NCI-H1436 (cell line): ENCODE results near the gene RPS21.
A peak's percentile ranks its signal among the peaks of the same experiment; 100 is the strongest.

Experiments used
- DNase-seq: peaks from one replicate; lab custom pipeline; 2025; lab: John Stamatoyannopoulos, UW

The RPS21 gene

DNA sequence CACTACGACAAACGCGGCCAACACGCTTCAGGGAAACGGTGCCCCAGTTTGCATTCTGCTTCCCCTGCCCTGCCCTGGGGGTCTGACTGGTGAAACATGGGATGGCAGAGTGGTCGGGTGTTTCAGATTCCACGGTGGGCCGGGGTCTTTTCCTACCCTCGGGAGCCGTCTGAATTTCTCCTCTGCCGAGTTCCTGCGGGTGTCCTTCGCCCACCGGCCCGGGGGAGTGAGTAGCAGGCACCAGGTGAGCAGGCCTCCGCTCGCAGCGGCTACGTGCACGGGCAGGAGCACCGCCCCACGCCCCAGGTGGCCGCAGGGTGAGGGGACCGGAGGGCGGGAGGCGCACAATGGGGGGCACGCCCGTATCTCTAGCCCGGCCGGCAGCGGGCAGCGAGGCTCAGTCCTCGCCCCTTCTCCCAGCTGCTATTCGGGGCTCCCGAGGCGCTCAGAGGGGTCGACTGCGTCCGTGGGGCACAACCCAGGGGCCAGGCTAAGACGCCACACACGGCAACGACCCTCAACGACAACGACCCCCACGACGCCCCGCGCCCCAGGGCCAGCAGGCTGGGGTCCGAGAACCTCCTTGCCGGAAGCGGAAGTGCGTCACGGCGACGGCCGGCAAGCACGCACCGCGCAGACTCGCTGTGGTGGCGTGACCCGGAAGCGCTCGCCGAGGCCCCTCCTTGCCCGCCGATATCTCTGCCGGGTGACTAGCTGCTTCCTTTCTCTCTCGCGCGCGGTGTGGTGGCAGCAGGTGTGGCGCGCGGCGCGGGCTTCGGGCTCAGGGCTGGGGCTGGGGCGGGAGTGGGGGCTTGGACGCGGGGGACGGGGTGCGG is at the start of gene RPS21:
RPS21 (plus strand) TSS at position 721 of the 836 bp plus-strand sequence. CDS start 236 bp downstream, outside the sequence.
- DNase-seq = peak; percentile 87

DNA sequence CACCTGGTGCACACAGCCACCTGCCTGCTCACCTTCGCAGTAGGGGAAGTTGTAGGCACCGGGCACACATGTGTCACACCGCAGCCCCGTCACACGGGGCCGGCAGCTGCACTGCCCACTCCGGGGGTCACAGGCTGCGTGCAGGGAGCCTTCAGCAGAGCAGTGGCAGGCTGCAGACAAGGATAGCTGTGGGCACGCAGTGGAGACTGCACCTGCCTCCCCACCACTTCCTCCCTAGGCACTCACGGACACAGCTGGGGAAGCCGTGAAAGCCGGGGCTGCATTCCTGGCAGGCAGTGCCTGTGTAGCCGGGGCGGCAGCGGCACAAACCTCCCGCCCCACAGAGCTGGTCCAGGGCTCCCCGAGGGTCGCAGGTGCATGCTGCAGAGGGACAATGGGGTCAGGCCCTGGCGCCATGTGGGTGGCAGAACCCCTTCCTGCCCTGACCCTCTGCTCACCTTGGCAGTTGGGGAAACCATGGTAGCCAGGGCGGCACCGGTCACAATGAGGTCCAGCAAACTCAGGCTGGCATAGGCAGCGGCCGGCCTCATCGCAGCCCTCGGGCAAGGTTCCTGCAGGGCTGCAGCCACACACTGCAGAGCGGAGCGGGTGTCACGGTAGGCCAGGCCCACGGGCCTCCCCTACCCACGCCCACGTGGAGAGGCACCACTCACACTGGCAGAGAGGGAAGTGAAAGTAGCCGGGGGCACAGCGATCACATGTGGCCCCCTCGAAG is 49.2 kb upstream of the RPS21 start:
- no peak for DNase-seq

DNA sequence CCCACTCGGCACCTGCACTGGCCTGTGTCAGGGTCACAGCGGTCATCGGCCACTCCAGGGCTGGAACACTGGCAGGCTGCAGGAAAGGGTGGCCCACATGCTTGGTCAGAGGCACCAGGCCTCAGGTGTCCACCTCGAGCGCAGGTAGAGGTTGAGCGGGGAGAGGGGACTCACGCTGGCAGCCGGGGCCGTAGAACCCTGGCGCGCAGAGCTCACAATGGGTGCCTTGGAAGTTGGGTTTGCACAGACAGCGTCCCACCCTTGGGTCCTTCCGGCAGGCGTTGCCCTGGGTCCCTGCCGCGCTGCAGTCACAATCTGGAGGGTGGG is 48.6 kb upstream of the RPS21 start:
- no peak for DNase-seq

DNA sequence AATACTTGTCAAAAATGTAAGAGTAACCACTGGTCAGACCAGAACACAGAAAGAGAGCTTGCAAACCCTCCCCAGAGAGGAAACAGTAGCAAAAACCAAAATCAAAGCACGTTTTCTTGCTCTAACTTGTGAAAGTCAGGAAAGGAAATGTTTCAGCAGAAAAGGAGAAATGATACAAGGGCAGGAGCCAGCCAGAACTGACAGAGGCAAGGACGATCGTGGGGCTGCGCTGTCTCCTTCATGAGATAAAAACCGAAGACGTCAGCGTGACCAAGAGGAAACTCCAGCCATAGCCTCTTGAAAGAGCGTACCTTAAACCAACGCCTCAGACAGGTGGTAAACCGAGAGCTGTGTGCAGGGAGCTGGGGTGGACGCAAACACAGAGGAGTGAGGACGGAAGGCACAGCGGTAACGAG is 47.2 kb upstream of the RPS21 start:
- no peak for DNase-seq

DNA sequence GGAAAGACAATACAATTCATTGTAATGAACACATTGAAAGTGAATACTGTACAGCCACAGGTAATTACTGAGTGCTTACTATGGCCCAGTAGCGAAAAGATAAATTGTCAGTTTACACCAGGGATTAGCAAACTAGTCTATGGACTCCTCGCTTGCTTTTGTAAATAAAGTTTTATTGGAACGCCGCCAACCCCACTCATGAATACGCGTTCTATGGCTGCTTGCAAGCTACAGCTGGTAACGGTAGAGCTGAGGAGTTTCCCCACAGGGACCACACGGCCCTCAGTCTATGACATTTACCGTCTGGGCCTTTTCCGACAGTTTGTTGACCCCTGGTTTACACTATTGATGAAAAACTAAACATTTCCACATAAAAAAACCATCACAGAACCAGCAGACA is 44.0 kb upstream of the RPS21 start:
- DNase-seq = peak; percentile 38

DNA sequence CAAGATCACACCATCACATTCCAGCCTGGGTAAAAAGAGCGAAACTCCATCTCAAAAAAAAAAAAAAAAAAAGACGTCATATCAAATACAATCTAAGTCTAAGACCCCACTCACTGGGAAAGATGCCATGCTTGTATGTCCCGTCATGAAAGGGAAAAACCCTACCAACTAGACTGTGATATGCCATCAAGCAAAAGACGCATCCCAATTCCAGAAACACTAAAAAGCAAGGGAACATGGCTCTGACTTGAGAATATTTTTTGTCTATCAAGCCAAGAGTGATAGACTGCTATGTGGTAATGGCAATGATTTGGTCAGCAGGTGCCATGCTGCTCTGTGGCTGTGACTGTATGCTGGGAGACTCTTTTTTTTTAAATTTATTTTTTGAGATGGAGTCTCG is 42.8 kb upstream of the RPS21 start:
- no peak for DNase-seq

DNA sequence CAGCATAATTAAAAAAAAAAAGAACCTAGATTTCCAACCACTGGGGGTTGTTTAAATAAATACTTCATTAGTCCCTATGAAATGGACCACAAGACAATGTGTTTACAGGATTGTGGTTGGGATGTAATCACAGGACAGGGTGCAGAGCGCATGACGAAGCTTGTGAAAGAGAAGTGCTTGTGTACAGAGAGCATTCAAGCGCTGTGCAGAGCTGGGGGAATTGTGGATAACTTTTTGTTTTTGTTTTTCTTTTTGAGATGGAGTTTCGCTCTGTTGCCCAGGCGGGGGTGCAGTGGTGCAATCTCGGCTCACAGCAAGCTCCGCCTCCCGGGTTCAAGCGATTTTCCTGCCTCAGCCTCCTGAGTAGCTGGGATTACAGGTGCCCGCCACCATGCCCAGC is 42.1 kb upstream of the RPS21 start:
- DNase-seq = no peak

DNA sequence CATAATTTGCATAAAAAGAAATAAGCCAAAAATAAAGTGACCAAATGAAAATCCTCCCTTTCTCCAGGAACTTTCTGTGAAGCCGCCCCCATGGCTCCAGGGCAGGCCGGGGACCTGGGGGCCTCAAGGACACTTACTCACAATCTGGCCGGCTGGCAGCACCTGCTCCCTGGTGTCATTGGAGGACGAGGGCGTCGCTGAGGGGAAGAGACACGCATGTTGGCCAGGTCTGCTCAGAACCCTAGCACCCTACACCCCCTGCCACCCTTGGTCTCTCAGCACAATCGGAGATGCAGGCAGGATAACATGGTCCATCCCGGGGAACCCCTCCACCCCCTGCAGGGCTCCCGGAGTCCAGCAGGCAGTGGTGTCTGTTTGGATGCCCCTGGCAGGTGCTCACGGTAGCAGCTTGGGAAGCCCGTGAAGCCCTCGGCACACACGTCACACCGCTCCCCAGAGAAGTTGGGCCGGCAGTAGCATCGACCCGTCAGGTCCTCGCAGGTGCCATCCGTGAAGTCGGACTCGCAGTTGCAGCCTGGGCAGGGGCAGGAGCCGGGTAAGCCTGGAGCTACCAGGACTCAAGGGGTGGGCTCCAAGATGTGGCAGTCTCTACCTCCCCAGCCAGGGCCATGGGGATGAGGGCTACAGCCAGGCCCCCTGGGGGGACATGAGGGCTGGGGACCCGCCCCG is 41.1 kb upstream of the RPS21 start:
- DNase-seq = no peak

DNA sequence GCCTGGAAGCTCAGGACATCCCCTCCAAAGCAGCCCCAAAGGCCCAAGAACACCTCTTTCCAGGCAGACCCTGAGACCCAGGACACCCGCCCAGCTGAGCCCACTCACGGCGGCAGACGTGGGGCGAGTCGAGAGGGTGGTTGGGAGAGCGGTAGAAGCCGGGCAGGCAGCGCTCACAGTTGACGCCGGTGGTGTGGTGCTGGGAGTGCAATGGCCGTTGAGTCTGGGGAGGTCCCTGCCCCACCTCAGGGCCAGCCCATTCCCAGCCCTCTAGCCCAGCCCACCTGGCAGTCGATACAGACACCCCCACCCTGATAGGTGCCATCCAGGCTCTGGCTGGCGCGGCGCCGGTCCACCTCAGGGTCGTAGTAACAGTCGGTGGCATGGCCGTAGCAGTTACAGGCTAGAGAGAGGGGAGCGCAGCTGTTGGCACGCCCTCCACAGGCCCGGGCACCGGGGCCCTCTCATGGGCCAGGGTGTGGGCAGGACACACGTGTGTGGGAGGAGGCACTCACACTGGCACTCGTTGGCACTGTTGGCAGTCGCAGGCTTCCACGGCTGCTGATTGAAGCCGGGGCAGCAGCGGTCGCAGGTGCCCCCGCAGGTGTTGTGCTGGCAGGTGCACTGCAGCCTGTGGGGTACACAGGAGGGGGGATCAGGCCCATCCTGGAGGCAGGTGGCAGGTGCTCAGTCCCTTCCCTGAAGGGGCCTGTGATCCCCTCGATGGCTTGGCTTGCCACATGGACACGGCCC is 40.3 kb upstream of the RPS21 start:
- DNase-seq = no peak

DNA sequence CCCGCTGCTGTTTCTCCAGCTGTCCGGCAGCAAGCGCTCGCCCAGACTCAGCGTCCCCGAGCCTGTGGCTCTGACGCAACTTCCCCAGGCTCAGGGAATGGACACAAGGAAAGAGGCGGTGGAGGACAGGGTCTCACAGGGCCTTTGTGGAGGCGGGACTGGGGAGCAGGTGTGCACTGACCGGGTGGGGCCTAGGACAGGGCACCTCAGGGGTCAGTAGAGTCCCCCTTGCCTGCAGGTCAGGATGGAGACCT is 39.8 kb upstream of the RPS21 start:
- no peak for DNase-seq

DNA sequence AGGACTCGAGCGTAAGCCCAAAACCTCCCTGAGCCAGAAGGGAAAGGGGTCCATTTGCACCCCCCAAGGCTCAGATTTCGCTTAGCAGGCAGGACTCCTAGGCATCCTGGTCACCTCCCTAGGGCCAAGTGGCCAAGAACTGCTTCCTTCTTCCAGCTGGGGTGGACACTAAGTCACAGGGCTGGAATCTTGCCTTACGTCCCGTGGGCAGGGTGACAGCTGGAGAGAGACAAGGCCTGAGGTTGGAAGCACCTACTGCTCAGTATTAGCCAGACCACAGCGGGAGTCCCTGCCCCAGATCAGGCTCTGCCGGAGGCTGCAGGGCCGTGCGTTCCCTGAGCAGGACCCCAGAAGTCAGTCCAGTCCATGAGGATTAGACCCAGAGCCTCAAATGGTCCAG is 39.5 kb upstream of the RPS21 start:
- no peak for DNase-seq

DNA sequence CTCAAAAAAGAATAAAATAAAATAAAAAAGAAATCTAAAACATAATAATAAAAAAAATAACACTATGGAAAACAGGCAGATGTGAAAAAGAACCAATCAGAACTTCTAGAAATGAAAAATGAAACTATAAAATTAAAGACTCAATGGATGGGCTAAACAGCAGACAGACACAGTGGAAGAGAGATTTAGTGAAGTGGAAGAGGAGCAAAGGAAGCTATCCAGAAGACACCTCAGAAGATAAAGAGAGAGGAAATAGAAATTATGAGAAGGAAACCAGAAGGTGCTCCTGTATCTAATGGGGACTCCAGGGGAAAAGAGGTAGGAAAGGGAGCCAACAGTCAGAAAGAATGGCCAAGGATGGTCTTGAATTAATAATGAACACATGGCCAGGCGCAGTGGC is 38.3 kb upstream of the RPS21 start:
- DNase-seq = no peak

DNA sequence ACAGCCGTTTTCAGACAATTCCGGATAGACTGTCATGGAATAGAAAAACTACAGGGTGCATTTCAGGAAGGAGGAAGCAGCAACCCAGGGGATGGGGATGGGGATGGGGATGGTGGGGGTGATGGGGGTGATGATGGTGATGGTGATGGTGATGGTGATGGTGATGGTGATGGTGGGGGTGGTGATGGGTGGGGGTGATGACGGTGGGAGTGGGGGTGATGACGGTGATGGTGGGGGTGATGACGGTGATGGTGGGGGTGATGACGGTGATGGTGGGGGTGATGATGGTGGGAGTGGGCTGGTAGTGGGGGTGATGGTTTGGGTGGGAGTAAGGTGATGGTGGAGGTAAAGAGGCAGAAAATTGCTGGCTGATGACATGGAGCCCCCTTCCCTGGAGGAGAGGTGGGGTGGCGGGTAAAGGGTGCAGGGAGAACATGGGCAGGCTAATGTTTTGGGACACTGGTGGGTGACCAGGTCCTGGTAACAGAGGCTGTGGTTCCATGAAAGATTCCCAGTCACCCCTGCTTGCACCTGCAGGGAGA is 37.3 kb upstream of the RPS21 start:
- DNase-seq = no peak

DNA sequence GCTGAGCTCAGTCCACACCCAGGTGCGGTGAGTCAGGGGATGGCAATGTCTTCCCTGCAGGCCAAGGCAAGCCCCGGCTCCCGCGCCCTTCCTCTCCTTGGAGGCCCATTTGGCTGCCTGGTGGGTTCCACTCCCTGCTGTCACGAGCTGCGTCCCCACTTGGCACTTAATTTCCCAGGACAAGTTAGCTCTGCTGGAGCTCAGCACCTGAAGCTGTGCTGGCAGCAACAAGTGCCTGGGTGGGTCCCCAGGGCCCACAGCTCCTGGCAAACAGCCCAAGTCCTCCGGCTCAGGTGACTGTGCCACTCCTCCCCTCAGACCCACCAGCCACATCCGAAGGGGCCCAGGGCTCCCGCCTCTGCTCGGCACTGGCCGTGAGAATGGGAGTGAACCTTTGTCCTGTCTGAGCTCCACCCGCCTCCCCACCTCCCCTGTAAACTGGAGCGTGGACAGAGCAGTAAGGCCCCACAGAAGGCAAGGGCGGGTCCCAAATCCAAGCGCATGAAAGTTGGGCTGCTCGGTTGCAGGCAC is 36.7 kb upstream of the RPS21 start:
- DNase-seq = peak; percentile 81

DNA sequence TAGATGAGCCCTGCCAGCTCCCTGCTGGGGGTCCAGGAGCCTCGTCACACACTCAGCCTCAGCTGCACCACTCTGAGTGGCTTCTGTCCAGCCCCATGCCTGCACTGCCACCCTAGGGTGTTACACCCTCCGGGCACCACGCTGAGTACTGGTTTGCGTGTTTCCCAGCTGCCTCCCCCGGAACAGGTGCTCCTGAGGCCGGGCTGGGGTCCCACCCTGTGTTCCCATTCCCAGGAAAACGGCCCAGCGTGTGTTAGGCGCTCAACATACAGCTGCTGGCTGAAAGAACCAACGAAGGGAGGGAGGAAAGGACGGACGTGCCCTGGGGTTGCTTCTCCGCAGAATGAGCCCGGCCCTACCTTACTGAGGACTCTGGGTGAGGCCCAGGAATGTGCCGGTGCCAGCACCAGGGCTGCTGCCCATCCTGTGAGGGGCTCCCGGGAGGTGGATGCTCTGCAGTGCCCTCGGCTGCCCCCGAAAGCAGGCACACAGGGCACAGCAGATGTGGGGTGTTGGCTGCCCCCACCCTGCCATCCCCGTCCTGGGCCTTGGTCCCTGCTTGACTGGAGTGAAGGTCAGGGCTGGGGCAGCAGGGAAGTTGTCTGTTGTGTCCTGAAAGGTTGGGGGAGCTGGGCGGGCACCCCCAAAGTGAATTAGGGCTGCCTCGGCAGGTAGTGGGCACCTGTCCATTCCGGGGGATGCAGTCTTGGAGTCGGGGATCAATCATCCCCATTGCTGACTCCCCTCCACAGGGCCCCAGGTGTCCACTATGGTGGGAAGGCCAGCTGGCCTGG is 36.1 kb upstream of the RPS21 start:
- DNase-seq = no peak

DNA sequence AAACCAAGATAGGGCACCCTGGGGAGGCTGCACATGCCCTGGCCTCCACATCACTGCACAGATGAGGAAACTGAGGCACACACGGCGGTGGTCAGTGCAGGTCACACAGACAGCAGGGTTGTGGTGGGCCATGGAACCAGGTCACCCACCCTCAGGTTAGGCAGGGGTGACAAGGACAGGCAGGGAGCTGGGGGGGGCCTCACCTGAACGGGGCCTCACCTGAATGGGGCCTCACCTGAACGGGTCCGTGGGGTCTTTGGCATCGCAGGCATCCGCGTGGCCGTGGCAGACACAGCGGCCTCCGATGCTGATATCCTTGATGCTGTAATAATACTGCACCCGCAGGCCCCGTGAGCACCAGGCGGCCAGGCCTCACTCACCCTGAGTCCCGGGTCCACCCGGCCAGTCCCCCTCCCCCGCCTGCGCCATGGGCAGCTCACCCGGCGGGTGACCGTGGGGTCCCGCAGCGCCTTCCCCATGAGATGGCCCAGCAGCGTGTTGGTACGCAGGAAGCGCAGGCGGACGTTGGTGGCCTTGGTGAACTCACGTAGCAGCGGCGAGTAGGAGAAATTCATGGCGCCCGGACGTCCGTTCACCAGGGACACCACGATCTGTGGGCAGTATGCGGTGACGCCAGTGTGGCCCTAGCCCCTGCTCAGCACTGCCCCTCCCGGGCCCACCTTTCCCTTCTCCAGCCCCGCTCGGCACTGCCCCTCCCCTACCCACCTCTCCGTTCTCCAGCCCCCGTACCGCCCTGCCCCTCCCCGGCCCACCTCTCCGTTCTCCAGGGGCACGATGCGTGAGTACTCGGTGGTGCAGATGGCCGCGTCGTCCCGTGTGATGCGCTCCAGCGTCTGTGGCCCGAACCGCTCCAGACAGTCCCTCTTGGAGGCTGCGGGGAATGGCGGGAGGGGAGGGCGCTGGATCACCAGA is 35.2 kb upstream of the RPS21 start:
- no peak for DNase-seq

DNA sequence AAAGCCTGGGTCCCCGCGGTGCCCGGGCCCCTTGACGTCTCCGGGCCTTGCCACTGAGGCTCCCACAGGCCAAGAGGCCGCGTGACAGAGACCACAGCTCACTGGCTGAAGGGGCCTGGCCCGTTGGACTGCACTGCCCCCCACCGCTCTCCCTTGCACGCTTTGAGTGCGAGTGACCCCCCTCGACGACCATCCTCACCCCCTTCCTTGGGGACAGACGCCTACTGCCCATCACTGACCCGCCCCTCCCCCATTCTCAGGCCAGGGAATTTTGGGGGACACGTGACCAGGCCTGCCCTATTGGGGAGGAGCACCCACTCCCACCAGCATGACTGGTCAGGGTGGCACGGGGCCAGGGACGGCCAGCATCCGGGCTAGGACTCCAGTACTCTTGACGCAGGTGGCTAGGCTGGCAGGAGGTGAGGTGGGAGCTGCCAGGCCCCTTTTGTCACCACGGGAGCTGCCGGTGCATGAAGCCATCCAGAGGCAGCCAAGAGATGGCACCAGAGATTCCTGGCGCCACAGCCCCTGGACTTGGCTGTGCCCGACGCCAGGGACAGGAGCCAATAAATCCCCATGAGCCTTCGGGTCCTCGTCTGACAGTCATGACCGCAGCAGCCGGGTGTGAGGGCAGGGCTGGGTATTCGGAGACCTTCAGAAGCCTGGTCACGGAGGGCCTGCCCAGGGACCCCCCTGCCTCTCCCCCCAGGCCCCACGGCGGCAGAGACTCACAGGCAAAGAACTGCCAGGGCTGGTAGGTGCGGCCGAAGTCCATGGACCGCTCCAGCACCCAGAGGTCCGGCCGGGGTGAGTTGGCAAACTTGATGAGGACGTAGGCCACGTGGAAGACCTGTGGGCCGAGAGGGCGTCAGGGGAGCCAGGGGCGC is 34.3 kb upstream of the RPS21 start:
- no peak for DNase-seq

DNA sequence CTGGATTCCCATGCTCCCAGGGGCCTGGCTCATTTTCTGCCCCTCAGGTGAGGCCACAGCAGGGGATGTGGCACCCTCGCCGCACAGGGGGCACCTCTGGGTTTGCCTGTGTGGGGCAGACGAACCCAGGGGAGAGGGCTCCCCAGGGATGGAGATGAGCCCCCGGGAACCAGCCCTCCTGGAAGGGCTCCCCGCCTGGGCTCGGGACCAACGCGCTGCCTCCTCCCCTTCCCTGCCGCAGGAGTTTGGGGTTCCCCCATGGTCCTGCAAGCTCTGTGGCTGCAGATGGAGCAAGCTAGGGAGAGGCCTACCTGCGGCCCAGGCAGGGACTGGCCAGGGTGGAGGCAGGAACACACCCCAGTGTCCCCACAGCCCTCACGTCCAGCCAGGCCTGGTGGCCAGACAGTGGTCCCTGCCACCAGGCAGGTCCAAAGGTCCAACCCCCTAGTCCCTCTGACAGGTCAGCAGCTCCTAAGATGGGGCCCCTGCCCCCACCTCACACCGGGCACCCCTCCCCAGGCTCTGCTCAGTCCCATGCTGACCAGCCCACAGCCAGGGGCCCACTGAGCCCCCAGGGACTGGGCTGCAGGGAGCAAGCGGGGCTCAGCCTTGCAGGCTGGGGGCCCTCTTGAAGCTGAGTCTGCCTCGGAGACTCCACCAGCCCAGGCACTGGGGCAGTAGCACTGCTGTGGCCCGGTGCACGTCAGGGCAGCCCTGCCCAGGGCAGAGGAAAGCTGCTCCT is 33.4 kb upstream of the RPS21 start:
- no peak for DNase-seq
